ENCODE results near the gene RECK. TPM values are rescaled to one million over a fixed set of nuclear protein-coding genes. Genes with fewer than 3 reads are reported as not detected.
"Not testable (repeated sequence)": the region's sequence is repeated elsewhere in the genome, so short reads cannot be mapped to it uniquely, and the experiment has no call there.

Gene RECK
- total RNA-seq, 1 donor from 2014 or later: 12.0 TPM

- DNase-seq (ENCODE audit: low spot score): no peak
Observed at GRCh38 chr9:36113999-36114398, 77.3 kb downstream of the RECK start.

DNA sequence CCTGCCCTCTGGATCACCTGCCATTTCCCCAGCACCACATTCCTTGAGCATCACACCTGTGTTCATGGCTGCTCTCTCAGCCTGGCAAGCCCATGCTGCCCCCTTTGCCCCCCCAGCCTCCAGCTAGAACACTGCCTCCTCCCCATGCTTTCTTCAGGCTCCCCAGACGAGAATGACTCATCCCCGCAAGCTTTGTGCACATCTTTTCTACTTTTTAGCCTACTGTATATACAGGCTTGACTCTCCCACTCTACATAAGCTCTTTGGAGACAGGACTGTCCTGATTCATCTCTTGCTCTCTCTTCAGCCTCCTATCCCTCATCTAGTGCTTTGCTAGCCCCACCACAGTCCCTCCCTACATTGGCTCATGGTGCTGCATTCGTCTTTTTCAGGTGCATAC is 79.9 kb downstream of the RECK start:
- no peak for DNase-seq (ENCODE audit: low spot score)

- DNase-seq (ENCODE audit: low spot score): no peak
Observed at GRCh38 chr9:36118201-36118600, 81.5 kb downstream of the RECK start.

- no peak for DNase-seq (ENCODE audit: low spot score)
Observed at GRCh38 chr9:36118706-36119105, 82.0 kb downstream of the RECK start.

GRCh38 chr9:36119476-36119875 is 82.8 kb downstream of the RECK start:
- DNase-seq (ENCODE audit: low spot score): no peak

DNA sequence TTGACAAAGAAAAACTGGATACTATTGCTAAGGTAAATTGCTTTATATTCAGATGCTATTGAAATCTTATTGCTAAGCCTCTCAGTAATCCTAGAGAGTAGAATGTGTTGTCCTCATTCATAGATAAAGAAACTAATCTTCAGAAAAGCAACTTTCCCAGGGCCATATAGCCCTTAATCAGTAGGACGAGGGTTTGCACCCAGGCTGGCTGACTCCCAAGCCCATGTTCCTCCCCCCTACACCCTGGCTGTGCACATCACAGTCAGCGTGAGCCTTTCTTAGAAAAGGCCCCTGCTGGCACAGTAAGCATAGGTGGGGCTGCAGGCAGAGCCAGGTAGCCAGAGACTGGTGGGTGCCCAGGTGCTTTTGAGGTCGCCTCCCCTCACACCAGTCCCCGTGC is 84.0 kb downstream of the RECK start:
- no peak for DNase-seq (ENCODE audit: low spot score)

DNA sequence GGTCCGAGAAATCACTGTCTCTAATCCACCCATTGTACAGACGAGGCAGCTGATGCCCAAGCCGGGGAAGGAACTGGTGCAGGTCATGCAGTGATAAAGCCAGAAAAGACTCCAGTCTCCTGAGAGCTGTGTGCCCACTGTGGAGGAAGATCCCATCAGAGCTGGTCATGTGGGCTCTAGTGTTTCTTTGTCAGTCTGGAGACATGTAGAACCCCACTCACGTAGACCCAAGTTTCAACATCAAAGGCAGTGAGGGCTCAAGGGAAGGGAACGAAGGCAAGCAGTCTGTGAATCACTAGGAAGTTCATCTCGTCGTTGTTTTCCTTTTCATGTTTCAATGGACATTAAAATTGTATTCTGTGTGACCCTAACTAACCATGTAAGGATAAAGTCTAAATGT is 85.3 kb downstream of the RECK start:
- DNase-seq (ENCODE audit: low spot score): no peak

DNA sequence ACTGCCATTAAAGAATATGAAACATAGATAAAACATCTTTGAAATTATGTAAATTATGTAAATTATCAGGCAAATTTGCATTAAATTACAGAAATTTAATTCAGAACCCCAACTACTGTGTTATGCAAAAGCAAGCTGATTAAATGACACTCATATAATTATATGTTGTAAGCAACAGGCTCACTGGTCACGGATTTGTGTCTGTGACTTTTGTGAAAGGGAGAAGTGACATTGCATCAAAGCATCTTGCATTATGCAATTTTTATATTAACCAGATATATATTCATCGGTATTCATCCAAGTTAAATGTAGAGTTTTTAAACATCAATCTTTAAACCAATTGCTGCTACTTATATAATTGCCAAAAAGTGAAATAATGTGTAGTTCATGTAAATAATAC is 86.8 kb downstream of the RECK start:
- DNase-seq (ENCODE audit: low spot score): no peak

DNA sequence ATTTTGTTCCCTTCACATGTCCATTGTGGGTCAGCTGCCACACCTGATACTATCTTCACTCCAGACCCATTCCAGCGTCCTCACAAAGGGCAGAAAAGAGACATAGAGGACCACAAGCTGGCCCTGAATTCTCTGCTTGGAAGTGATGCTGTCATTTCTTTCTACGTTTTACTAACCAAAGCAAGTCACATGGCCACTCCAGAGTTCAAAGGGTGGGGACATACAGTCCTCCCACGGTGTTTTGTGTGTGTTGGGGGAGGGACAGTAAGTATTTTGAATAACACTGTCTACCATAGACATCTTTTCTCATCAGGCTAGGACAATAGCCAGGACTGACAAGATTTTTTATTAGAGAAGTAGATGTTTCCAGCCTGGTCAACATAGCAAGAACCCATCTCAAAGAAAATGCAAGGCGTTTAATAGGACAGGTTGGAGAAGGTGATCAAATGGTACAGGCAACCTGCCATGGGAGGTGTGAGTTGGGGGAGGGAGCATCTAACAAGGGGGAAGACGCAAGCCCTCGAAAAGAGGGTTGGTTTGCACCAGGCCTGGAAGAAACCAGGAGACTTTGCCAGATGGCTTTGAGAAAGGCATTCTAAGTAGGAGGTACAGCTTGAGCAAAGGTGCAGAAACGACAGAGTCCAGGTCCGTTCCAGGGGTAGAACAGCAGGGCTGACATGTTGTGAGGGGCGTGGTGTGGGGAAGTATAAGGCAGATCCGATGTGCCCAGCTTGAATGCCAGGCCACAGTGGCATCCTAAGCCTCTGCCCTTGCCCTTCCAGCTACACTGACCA is 88.5 kb downstream of the RECK start:
- no peak for DNase-seq (ENCODE audit: low spot score)

DNA sequence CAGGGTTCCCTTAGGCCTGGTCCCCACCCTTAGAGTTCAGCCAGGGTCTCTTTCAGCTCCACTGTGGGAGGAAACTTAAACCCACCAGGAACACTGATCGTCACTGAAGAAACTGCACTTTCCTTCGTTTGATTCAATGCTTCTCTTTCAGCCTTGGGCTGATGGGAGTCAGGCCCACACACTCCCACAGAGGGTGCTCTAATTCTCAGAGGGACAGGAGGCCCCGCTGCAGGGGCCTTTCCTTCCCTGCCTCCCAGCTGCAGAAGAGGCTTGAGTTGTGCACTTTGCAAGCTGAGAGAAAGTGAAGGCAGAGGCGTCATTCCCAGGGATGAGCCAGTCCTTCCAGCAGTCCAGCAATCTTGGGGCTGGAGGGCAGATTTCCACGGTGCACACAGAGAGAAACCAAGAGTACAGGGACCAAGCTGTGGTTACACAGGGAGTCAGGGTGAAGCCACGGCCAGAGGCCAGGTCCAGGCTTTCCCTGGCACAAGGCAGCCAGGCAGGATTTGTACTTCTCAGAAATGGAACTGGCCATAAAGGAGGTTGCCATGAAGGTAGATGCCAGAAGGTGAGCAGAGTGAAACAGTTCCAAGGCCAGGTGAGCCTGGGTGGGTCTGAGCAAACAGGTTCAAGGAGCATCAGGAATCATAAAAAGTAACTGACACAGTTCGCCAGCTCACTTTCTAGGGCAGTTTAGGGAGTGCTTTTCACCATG is 89.5 kb downstream of the RECK start:
- DNase-seq (ENCODE audit: low spot score): no peak

GRCh38 chr9:36127652-36128244 is 91.0 kb downstream of the RECK start:
- no peak for DNase-seq (ENCODE audit: low spot score)

GRCh38 chr9:36128349-36128748 is 91.6 kb downstream of the RECK start:
- no peak for DNase-seq (ENCODE audit: low spot score)

GRCh38 chr9:36129139-36129538 is 92.4 kb downstream of the RECK start:
- DNase-seq (ENCODE audit: low spot score): no peak

GRCh38 chr9:36131666-36132065 is 95.0 kb downstream of the RECK start:
- not testable (repeated sequence) for DNase-seq (ENCODE audit: low spot score)

GRCh38 chr9:36132086-36132485 is 95.4 kb downstream of the RECK start:
- DNase-seq (ENCODE audit: low spot score): no peak

DNA sequence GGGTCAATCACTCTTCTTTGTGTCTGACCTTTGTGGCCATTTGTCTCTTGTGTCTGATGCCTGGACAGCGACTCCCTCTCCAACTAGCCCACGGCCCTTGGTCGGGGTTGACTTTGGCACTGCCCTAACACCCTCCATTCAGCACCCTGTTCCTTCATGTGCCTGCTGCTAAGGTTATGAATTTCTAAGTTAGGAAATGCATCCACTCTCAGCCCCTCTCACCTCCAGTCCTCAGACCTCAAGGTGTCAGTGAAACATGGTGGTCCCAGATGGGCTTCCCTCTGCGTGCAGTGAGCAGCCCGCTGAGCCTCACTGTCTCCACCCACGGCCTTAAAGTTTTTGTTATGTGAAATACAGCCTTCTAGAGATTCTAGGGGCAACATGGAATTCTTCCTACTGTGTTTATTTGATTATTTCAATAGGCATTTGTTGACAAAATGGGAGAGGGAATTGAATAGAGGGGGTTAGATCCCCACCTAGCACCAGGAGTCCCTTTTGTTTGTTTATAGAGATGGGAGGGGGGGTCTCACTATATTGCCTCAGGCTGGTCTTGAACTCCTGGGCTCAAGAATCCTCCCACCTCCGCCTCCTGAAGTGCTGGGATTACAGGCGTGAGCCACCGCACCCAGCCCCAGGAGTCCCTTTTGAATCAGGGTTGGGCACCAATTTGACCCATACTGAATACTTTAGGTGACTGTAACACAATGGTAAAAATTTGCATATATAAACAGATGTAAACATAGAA is 98.2 kb downstream of the RECK start:
- no peak for DNase-seq (ENCODE audit: low spot score)

GRCh38 chr9:36135741-36136271 is 99.1 kb downstream of the RECK start:
- no peak for DNase-seq (ENCODE audit: low spot score)

GRCh38 chr9:36136272-36136893 is 99.7 kb downstream of the RECK start, which contains the start of gene GLIPR2:
Gene GLIPR2, plus strand, starts transcription at chr9:36136733. Its CDS starts 46 bp downstream, at chr9:36136779.
- peak; percentile 76 for DNase-seq (ENCODE audit: low spot score)

DNA sequence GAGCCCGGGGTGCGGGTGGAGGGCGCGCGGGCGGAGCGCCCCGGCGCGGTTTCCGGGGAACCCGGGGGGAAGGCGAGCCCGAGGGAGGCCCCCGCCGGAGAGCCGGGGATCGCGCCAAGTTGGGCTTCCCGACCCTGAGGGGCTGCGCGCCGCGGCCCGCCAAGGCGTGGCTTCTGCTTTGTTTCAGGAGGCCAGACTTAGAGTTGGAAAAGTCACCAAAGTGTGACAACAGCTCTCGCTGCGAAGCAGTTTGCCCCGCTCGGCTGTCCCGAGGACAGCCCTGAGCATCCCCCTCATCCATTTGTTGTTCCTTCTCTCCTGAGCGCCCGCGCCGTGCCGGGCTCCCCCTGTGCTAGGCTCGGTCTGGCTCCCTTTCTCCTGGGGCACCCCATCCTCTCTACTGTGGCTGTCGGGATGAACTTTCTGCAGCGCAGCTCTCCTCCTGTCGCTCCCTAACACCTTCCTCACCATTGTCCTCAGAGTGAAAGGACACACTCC is 100.2 kb downstream of the RECK start:
- no peak for DNase-seq (ENCODE audit: low spot score)

DNA sequence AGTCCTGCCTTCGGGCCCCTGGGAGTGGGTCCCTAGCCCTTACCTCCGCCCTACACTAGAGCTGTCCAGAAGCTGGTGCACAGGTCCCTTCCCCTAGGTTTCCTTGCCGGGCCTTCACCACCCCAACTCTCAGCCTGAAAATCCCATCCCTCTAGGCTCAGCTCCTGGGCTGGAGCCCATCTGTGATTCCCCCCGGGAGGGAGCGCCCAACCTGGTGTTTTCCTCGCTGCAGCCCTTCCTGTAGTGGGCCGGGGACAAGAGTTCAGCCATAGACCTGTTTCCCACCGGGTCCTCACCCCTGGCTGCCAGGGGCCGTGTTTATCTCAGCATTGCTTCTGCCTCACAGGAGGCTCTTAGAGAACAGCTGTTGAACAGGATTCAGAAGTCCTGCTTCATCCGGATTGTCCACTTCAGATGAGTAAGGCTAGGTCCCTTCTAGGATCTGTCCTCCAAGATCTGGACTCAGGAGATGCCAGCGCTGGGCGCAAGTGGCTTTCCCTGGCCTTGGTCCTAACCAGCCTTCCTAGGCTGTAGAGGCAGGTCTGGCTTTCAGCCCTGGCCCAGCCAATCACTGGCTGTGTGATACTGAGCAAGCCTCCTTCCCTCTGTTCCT is 100.8 kb downstream of the RECK start:
- DNase-seq (ENCODE audit: low spot score): peak; percentile 40

DNA sequence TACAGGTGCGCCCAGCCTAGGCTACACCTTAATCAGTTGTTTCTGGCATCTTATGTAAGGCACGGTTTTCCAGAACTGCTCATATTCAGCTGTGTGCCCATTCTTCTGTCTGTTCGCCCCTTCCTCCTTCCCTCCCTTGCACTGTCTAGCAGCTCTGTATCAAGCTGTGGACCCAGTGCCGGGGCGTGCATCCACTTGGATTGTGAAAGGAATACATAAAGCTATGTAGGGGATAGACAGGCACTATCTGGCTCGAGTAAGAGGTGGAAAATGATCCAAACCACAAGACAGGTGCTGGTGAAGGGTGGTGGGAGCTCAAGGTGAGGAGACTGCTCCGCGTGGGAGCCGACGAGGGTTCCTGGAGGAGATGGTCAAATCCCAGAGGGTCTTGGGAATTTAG is 101.8 kb downstream of the RECK start:
- DNase-seq (ENCODE audit: low spot score): no peak

Data from umbilical cord (tissue), 2 donors.